H9 (cell line): ENCODE data around the gene LINS1. TPM values are rescaled to one million over a fixed set of nuclear protein-coding genes. Genes with fewer than 3 reads are reported as not detected.

ENCODE experiments used
- DNase-seq: peaks from one replicate; pipeline ENCODE4 v3.0.0-alpha.2; 2017
- H2AFZ ChIP-seq: one replicate; pipeline ENCODE4 v1.6.1; 2013; ENCODE audit warnings: mild to moderate bottlenecking, low read length, control low read depth, moderate library complexity
- H2AK5ac ChIP-seq: 2 replicates; pipeline ENCODE4 v1.6.1; 2013; ENCODE audit warnings: low read length, control low read depth, mixed read lengths; ENCODE audit not compliant: insufficient read length
- H2BK120ac ChIP-seq: one replicate; pipeline ENCODE4 v1.6.1; 2013; ENCODE audit warnings: low read depth, mild to moderate bottlenecking, low read length, control low read depth, inconsistent platforms; ENCODE audit not compliant: poor library complexity, severe bottlenecking
- H2BK12ac ChIP-seq: 2 replicates; pipeline ENCODE4 v1.6.1; 2013; ENCODE audit warnings: low read length, control low read depth, mixed read lengths, low read depth; ENCODE audit not compliant: insufficient read length
- H2BK15ac ChIP-seq: 2 replicates; pipeline ENCODE4 v1.6.1; 2013; ENCODE audit warnings: low read depth, low read length, control low read depth
- H2BK20ac ChIP-seq: one replicate; pipeline ENCODE4 v1.6.1; 2013; ENCODE audit warnings: low read depth, mild to moderate bottlenecking, low read length, control low read depth, inconsistent platforms; ENCODE audit not compliant: poor library complexity, severe bottlenecking
- H2BK5ac ChIP-seq: 2 replicates; pipeline ENCODE4 v1.6.1; 2013; ENCODE audit warnings: low read length, control low read depth, mixed read lengths; ENCODE audit not compliant: insufficient read length
- H3K14ac ChIP-seq: 2 replicates; pipeline ENCODE4 v1.6.1; 2013; ENCODE audit warnings: low read length, control low read depth; ENCODE audit not compliant: insufficient read depth
- H3K18ac ChIP-seq: 2 replicates; pipeline ENCODE4 v1.6.1; 2013; ENCODE audit warnings: low read depth, mild to moderate bottlenecking, mixed read lengths, low read length, control low read depth; ENCODE audit not compliant: insufficient read length
- H3K23ac ChIP-seq: 2 replicates; pipeline ENCODE4 v1.6.1; 2013; ENCODE audit warnings: low read length, control low read depth, mixed read lengths, low read depth; ENCODE audit not compliant: insufficient read length
- H3K23me2 ChIP-seq: 2 replicates; pipeline ENCODE4 v1.6.1; 2013; ENCODE audit warnings: low read depth, mild to moderate bottlenecking, mixed read lengths, low read length, control low read depth; ENCODE audit not compliant: insufficient read length, poor library complexity, severe bottlenecking
- H3K27ac ChIP-seq: 2 replicates; pipeline ENCODE4 v1.5.1; 2013; ENCODE audit warnings: low read length, control low read depth, mixed read lengths, low read depth; ENCODE audit not compliant: insufficient read length
- H3K27me3 ChIP-seq: 2 replicates; pipeline ENCODE4 v1.6.1; 2013; ENCODE audit warnings: low read length, control low read depth, inconsistent platforms; ENCODE audit not compliant: insufficient read depth
- H3K4ac ChIP-seq: 2 replicates; pipeline ENCODE4 v1.6.1; 2013; ENCODE audit warnings: low read depth, mild to moderate bottlenecking, control low read depth, inconsistent platforms, low read length, moderate library complexity
- H3K4me1 ChIP-seq: 2 replicates; pipeline ENCODE4 v1.6.1; 2013; ENCODE audit warnings: low read length, control low read depth, inconsistent platforms; ENCODE audit not compliant: insufficient read depth
- H3K4me2 ChIP-seq: 2 replicates; pipeline ENCODE4 v1.6.1; 2013; ENCODE audit warnings: low read length, control low read depth, mixed read lengths; ENCODE audit not compliant: insufficient read length, insufficient read depth
- H3K56ac ChIP-seq: 2 replicates; pipeline ENCODE4 v1.6.1; 2013; ENCODE audit warnings: low read depth, mild to moderate bottlenecking, mixed read lengths, low read length, control low read depth; ENCODE audit not compliant: insufficient read length
- H3K79me1 ChIP-seq: 2 replicates; pipeline ENCODE4 v1.6.1; 2013; ENCODE audit warnings: low read depth, mild to moderate bottlenecking, moderate library complexity, low read length, control low read depth, inconsistent platforms; ENCODE audit not compliant: insufficient read depth, poor library complexity, severe bottlenecking
- H3K79me2 ChIP-seq: 2 replicates; pipeline ENCODE4 v1.6.1; 2013; ENCODE audit warnings: low read length, control low read depth, inconsistent platforms; ENCODE audit not compliant: insufficient read depth
- H3K9ac ChIP-seq: 2 replicates; pipeline ENCODE4 v1.6.1; 2013; ENCODE audit warnings: low read length, control low read depth, mixed read lengths; ENCODE audit not compliant: insufficient read length; ENCODE audit errors: extremely low read depth
- H3K9me3 ChIP-seq: one replicate; pipeline ENCODE4 v1.6.1; 2013; ENCODE audit warnings: low read depth, low read length, inconsistent platforms; ENCODE audit not compliant: control insufficient read depth
- H3T11ph ChIP-seq: one replicate; pipeline ENCODE4 v1.6.1; 2013; ENCODE audit warnings: mild to moderate bottlenecking, low read length, control low read depth, inconsistent platforms
- H4K20me1 ChIP-seq: one replicate; pipeline ENCODE4 v1.6.1; 2013; ENCODE audit not compliant: control insufficient read depth, insufficient read length, insufficient read depth
- H4K5ac ChIP-seq: 2 replicates; pipeline ENCODE4 v1.6.1; 2013; ENCODE audit warnings: low read depth, mild to moderate bottlenecking, mixed read lengths, low read length, control low read depth; ENCODE audit not compliant: insufficient read length
- H4K8ac ChIP-seq: replicated peaks from 2 replicates; pipeline ENCODE4 v1.6.1; 2013; ENCODE audit warnings: low read length, control low read depth, mixed read lengths, low read depth; ENCODE audit not compliant: insufficient read length
- H4K91ac ChIP-seq: 2 replicates; pipeline ENCODE4 v1.6.1; 2013; ENCODE audit warnings: low read depth, mild to moderate bottlenecking, moderate library complexity, mixed read lengths, low read length, control low read depth; ENCODE audit not compliant: insufficient read length
- H3K27ac Mint-ChIP-seq, 3 experiments: 2 replicates in 2 of 3; 3 replicates in 1 of 3; pipeline ENCODE4 v1.8.0; 2020 to 2021; ENCODE audit warnings: mixed read lengths in 3 of 3, mild to moderate bottlenecking in 1 of 3, moderate library complexity in 1 of 3
- H3K27me3 Mint-ChIP-seq: 2 replicates; pipeline ENCODE4 v1.8.0; 2021; ENCODE audit warnings: low read depth, mild to moderate bottlenecking, moderate library complexity, mixed read lengths
- H3K36me3 Mint-ChIP-seq, 3 experiments: 2 replicates in 2 of 3; 3 replicates in 1 of 3; pipeline ENCODE4 v1.8.0; 2020 to 2021; ENCODE audit warnings: low read depth in 3 of 3, mixed read lengths in 3 of 3; ENCODE audit not compliant: insufficient read depth in 1 of 3
- H3K4me1 Mint-ChIP-seq, 2 experiments: 2 replicates each; pipeline ENCODE4 v1.8.0; 2020; ENCODE audit warnings: mixed read lengths in 2 of 2
- H3K4me3 Mint-ChIP-seq, 2 experiments: 2 replicates in 1 of 2; 3 replicates in 1 of 2; pipeline ENCODE4 v1.8.0; 2020 to 2021; ENCODE audit warnings: mild to moderate bottlenecking in 2 of 2, mixed read lengths in 2 of 2, moderate library complexity in 1 of 2
- H3K9me3 Mint-ChIP-seq, 2 experiments: 2 replicates in 1 of 2; 3 replicates in 1 of 2; pipeline ENCODE4 v1.8.0; 2020; ENCODE audit warnings: mild to moderate bottlenecking in 2 of 2, mixed read lengths in 2 of 2, moderate library complexity in 1 of 2
- CTCF ChIP-seq: fragments of 200-600 bp; sonication (generic); conservative IDR thresholded peaks from 3 replicates; pipeline ENCODE4 v1.8.0; 2021; ENCODE audit warnings: antibody characterized with exemption, mild to moderate bottlenecking
- WGBS: extraction: QIAGEN DNeasy Blood & Tissue Kit; methylation state at CpG from one replicate; pipeline ENCODE4 v1.1.7; 2013; ENCODE audit warnings: missing lambda C conversion rate, low lambda C conversion rate, mixed read lengths; ENCODE audit not compliant: insufficient read length; ENCODE audit errors: extremely low coverage; 5-methylcytosine and 5-hydroxymethylcytosine counted together
- total RNA-seq: library from RNA; stranded (reverse); gene quantifications from 2 replicates; pipeline ENCODE4 v1.2.1, GENCODE V29; 2021

The LINS1 gene
- total RNA-seq, 1 experiment from 2014 or later = 8.8 TPM

- Mint-ChIP-seq H3K9me3 (peaks cover 16 to 21% of the 10 kb centered on the region in 2 experiments), H3K4me1 (no peaks in the 10 kb centered on the region), H3K4me3 (no peak overlapping the region), H3K27ac (no peak overlapping the region), H3K27me3 (peaks cover 2% of the 10 kb centered on the region), H3K36me3 (peaks cover 0 to 7% (median 6%) of the 10 kb centered on the region in 3 experiments; a peak in 5 of 7 replicates)
- Histone ChIP-seq H4K8ac (no peak overlapping the region), H3K14ac (no peak overlapping the region), H2AFZ (no peak overlapping the region), H2BK120ac (no peak overlapping the region), H3K79me1 (no peaks in the 10 kb centered on the region), H4K20me1 (no peaks in the 10 kb centered on the region), H3T11ph (no peak overlapping the region), H3K9me3 (no peaks in the 10 kb centered on the region), H3K4me2 (no peak overlapping the region), H3K27me3 (no peaks in the 10 kb centered on the region), H2BK5ac (no peak overlapping the region), H3K18ac (no peak overlapping the region), H2BK20ac (no peak overlapping the region), H3K27ac (no peak overlapping the region), H2BK15ac (no peak overlapping the region), H3K23ac (no peak overlapping the region), H2BK12ac (no peak overlapping the region), H3K56ac (no peak overlapping the region), H4K91ac (no peak overlapping the region), H3K9ac (no peak overlapping the region), H3K23me2 (no peaks in the 10 kb centered on the region), H3K4me1 (no peaks in the 10 kb centered on the region), H3K79me2 (no peaks in the 10 kb centered on the region), H2AK5ac (no peak overlapping the region), H3K4ac (no peak overlapping the region), H4K5ac (no peak overlapping the region)
- no peak for DNase-seq
- no CpG with 5 or more reads among the region's 6 CpGs for WGBS
- no peak for TF ChIP-seq CTCF
Measured at GRCh38 chr15:100542290-100542689, 59.7 kb downstream of the LINS1 start.
